ENCODE measurements around the gene GPC5.

GPC5 gene

DNA sequence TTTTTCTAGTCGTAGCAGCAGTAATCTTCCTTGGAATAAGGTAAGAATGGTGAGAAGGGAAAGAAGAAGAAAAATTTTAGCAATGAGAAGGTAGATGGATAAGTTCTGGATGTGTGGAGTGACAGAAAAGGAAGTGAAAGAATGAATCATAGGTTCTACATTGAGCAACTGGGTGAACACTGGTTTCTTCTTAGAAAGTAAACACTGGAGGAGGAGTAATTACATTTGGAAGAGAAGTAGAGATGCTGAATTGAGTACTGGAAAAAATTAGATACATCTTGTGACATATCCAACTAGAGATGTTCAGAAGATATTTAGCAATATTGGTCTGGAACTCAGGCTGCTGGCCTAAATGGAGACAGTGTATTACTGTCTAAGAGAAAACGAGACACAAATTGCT is 148.5 kb downstream of the GPC5 start:
- no peak for DNase-seq

DNA sequence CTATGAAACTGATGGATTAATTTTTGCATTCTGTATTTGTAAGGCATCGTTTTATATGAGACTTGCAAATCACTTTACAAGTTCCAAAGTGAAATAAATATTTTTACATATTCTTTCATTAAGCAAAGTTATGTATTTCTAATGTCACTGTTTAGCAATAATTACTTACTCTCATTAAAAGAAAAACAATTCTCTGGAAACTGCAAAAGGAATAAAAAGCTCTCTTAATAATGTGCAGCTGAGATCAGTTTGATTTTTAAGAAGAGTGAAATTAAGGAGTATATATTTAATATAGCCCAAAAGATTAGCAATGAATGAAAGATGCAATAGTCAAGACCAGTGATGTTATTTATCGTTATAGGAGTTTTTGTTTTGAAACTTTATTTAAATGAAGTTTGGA is 155.2 kb downstream of the GPC5 start:
- no peak for DNase-seq

- DNase-seq = no peak
Measured at GRCh38 chr13:91554101-91554500, 155.7 kb downstream of the GPC5 start.

DNA sequence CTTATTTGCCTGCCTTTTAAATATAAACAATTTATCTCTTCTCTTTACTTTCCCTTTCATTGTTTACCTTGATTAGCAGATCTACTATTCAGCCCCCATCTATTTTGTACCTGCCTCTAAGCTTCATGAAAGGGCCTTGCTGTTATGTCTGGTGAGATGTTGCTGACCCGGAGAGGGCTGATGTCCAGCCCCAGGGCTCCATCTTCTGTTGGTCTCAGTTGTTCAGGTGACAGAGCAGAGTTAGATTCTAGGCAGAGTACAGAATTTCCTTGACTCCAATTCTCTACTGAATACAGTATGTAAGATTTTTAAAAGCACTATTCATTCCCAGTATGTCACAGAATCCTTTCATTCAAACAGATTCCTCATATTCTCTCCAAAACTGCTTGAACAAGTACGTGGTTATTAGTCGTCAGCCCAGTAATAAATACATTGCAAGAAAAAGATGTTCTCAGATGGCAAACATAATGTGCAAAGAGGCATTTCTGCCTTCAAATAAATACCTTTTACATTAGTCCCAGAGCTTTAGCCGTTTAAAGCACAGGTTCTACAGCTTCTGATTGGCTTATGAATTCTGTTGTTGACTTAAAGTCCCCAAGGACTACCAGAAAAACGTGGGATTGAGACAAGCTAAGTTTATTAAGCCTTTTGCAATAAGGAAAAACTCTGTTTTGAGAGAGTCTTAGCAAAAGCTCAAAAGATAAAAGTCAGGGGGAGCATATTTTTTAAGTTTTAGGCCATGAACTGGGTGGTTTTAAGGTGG is 159.1 kb downstream of the GPC5 start:
- DNase-seq = no peak

GRCh38 chr13:91563799-91564198 is 165.4 kb downstream of the GPC5 start:
- no peak for DNase-seq

GRCh38 chr13:91564396-91564795 is 166.0 kb downstream of the GPC5 start:
- no peak for DNase-seq

- no peak for DNase-seq
Measured at GRCh38 chr13:91565296-91565695, 166.9 kb downstream of the GPC5 start.

DNA sequence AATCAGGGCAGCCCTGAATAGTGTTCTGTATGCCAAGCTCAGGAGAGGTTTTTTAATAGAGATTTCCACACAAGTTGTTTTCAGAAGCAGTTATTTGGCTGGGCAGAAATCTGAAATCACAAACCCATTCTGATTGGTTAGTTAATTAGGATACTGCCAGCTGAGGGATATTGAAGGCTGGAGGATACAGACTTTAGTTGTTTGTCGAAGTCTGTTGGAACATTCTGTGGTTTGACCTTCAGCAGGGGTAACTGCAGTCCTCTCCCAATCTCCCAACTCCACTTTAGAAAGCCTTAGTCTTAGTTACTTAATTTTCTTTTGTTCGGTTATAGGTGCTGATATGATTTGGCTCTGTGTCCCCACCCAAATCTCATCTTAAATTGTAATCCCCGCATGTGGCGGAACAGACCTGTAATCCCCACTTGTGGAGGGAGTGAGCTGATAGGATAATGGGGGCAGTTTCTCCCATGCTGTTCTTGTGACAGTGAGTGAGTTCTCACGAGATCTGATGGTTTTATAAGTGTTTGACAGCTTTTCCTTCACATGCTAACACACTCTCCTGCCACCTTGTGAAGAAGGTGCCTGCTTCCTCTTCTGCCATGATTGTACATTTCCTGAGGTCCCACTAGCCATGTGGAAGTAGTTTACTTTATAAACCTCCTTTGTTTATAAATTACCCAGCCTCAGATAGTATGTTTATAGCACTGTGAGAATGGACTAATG is 169.2 kb downstream of the GPC5 start:
- DNase-seq = no peak

DNA sequence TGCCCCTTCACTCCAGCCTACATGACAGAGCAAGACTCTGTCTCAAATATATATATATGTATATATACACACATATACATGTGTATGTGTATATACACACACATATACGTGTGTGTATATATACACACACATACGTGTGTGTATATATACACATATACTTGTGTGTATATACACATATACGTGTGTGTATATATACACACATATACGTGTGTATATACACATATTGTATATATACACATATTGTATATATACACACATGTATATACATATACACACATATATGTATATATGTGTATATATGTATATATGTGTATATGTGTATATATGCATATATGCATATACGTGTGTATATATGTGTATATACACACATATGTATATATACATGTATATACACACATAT is 173.3 kb downstream of the GPC5 start:
- no peak for DNase-seq

- DNase-seq = no peak
Measured at GRCh38 chr13:91572439-91572838, 174.0 kb downstream of the GPC5 start.

DNA sequence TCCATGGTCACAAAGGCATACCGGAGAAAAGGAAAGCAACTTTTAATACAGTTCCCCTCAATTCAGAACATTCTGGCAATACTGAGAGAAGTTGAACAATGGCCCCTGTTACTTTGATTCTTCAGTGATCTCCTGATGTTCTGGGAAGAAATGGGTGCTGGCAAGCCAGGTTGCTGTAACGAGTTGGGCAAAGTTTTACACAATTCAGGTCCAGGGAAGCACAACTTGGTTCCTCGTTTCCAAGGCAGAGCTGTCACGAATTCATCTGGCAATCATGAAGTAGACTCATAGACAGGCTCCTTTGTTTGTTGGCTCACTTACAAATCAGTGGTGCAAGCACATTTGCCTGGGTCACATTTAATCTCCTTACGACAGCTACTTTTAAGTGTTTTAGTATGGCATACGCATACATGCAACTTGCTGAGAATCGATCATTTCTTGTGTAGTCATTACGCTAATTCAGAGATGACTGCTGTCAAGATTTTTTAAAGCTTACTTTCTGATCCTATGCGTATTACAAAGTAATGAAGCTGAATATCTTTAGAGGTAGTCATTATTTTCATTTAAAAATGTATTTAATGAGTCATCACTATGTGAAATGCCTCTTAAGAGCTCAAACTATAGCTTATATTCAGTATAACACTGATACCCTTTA is 174.7 kb downstream of the GPC5 start:
- DNase-seq = no peak

- no peak for DNase-seq
Measured at GRCh38 chr13:91574766-91575165, 176.3 kb downstream of the GPC5 start.

- no peak for DNase-seq
Measured at GRCh38 chr13:91576590-91576989, 178.2 kb downstream of the GPC5 start.

- no peak for DNase-seq
Measured at GRCh38 chr13:91579320-91579719, 180.9 kb downstream of the GPC5 start.

DNA sequence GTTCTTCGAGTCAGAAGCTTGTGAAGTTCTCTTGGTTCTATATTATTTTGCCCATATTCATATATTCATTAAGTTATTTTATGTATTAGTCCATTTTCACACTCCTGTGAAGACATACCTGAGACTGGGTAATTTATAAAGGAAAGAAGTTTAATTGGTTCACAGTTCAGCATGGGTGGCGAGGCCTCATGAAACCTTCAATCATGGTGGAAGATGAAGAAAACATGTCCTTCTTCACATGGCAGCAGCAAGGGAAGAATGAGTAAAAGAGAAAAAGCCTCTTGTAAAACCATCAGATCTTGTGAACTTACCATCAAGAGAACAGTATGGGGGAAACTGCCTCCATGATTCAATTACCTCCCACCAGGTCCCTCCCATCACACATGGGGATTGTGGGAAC is 182.3 kb downstream of the GPC5 start:
- DNase-seq = no peak

GRCh38 chr13:91586609-91587008 is 188.2 kb downstream of the GPC5 start:
- no peak for DNase-seq

DNA sequence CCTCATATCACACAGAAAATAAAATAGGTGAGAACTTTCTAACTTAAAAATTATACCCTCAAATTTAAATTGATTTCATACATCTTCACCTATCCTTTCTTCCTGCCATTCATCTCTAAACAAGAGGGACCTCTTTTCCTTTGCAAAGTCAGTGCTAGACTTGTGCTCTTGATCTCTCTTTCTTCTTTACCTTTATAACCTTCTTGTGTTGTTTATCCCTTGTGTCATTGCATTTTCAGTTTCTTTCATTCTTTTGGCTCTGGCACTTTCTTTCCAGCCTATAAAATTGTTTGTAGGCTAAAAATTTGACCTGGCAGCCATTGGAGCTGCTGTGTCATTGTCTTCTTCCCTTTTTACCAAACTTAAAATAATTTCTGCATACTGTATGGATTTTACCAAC is 190.1 kb downstream of the GPC5 start:
- DNase-seq = no peak

GRCh38 chr13:91592056-91593014 is 193.9 kb downstream of the GPC5 start:
- no peak for DNase-seq

- no peak for DNase-seq
Measured at GRCh38 chr13:91593456-91593855, 195.0 kb downstream of the GPC5 start.

- DNase-seq = no peak
Measured at GRCh38 chr13:91594061-91594460, 195.6 kb downstream of the GPC5 start.

GRCh38 chr13:91595677-91596076 is 197.3 kb downstream of the GPC5 start:
- no peak for DNase-seq

DNA sequence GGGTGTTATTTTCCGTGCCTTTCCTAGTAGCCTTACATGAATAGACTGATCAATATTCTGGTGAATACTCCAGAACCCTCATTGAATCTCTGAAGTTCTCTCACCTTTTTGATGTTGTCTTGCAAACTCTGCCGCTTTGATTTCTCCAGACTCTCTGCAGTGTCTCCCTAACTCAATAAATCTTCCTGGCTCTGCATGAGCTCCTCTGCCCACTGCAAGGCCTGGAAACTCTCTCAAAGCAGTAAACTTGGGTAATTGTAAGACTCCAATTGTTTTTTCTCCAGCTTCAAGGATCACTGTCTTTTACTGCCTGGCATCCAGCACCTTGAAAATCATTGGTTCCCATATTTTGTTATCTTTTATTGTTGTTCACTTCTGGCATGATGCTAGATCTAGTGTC is 198.4 kb downstream of the GPC5 start:
- no peak for DNase-seq

DNA sequence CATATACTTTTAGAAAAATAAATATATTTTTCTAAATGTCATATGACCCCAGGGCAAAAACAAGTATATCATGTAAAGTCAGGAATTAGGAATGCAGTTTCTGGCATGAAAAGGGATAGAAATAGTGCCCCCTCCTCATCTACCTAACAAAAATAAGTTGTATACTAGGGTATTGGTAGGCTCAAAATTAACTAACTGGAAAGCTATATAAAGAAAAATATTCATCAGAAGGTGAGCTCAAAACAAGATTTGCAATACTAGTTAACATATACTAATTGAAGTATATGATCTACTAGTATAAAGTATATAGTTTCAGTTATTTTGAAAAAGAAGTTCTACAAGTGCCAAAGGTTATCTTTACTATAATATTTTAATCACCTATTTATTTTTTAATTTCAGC is 200.2 kb downstream of the GPC5 start:
- no peak for DNase-seq
